Measurements from ENCODE around the gene NT5C1B.

NT5C1B gene

DNA sequence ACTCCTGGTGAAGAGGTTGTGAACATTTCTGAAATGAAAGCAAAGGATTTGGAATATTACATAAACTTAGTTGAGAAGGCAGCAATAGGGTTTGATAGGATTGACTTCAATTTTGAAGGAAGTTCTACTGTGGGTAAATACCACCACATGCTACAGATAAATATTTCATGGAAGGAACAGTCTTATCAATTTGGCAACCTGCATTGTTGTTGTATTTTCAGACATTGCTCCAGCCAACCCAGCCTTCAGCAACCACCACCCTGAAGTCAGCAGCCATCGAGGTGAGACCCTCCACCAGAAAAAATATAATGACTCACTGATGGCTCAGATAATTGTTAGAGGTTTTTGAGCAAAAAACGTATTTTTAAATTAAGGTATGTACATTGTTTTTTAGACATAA lies 38.9 kb downstream of the NT5C1B start:
- DNase-seq: no peak

DNA sequence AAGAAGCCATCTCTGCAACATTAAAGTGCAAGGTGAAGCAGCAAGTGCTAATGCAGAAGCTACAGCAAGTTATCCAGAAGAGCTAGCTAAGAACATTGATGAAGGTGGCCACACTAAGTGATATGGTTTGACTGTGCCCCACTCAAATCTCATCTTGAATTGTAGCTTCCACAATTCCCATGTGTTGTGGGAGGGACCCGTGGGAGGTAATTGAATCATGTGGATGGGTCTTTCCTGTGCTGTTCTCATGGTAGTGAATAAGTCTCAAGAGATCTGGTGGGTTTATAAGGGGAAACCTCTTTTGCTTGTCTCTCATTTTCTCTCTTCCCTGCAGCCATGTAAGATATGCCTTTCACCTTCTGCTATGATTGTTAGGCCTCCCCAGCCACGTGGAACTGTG lies 40.3 kb downstream of the NT5C1B start:
- DNase-seq: no peak

DNA sequence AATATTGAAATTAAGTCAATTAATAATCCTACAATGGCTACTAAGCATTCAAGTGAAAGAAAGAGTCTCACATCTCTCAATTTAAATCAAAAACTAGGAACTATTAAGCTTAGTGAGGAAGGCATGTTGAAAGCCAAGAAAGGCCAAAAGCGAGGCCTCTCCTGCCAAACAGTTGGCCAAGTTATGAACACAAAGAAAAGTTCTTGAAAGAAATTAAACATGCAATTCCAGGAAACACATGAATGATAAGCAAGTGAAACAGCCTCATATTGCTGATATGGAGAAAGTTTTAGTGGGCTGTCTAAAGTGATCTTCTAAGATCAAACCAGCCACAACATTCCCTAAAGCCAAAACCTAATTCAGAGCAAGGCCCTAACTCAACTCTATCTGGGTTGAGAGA lies 40.7 kb downstream of the NT5C1B start:
- no peak for DNase-seq

DNA sequence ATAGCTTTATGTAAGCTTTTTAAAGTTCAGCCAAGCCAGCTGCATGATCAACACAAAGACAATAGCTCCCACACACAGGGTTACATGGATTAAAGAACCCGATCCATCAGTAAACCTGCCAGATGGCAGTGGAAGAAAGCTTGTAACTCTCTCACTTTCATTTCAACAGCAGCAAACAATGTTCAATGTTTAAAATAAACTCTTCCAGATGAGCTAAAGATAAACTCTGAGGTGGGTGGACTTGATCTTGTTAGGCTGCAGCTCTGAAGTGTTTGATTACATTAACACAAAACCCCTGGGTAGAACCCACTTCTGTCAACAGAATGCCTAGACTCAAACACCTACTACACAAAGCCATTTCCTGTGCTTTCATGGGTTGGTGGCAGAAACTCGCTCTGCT lies 42.8 kb downstream of the NT5C1B start:
- no peak for DNase-seq

DNA sequence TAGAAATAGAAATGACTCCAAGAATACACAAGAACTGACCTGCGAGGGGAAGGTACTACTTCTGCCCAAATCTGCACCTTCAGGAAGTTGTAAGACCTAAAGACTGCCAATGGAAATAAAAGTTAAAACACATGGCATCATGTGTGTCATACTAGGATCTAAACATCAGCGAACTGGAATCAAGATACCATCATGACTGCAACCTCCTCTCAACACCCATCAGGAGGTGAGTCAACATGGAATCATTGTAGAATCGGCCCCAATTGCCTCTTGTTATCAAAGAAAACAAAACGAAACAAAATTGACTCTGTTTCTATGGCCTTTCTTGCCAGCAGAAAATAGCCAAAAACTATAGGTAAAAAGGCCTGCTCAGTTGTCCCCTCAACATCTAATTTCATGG lies 44.0 kb downstream of the NT5C1B start:
- no peak for DNase-seq

DNA sequence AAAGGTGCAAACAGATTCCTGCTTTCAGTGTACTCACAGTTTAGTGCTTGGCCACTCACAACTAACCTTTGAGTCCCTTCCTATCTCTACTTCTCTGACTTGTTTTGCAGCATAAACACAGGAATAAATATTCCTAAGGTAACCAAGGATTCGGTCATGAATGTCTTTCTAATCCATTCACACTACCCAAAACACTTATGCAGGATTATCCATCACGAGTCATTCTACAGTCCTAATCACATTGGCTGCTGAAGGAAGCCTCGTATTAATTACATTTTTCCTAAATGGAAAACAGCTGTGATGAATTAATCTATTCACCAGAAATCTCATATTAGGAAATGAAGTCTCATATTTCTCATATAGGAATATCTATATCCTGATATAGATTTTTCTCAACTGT lies 45.2 kb downstream of the NT5C1B start:
- DNase-seq: no peak

DNA sequence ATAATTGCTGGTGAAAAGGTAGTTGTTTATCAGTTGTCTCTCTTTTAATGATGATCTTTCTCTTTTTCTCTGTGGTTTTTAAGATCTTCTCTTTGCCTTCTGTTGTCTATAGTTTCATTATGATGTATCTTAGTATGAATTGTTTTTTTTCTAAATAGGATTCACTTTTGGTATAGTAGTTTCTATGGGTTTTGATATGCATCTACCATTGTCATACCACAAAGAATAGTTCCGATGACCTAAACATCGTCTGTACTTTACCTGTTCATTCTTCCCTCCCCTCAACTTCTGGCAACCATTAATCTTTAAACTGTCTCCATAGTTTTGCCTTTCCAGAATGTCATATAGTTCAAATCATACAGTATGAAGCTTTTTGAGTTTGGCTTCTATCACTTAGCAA lies 48.5 kb downstream of the NT5C1B start:
- no peak for DNase-seq

DNA sequence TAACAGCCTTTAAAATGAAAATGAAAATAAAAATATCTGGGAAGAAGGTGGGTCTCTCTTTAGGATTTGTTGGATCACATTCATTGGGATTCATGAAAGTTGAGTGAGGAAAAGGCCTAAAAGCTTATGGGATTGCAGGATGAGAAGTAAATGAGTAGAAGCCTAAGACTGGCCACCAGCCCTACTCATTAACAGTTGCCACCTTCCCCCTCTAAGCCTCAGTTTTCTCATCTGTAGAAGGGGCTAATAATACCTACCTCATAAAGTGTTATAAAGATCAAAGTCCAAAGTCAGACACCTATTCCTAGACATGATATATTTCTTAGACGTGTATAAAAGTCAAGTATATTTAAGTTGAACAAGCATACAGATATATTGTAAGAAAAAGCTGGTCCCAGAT lies 52.7 kb downstream of the NT5C1B start:
- DNase-seq: no peak

DNA sequence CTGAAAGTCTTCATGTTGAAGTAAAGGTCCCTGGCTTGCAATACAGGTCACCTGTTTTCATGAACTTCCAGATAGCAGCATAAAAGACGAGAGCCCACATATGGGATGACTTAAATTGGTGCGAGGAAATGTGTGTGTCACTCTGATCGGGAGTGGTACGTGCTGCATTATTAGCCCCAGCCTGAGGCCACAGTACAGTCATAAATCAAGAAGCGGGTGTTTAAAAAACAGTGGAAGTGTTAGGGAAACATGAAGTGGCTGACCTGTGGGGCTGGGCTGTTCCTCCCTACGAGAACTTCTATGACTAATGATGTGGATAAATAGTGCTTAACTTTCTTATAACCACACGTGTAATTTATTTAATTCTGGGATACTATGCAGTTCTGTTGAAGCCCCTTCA lies 53.3 kb downstream of the NT5C1B start:
- peak; percentile 50 for DNase-seq

DNA sequence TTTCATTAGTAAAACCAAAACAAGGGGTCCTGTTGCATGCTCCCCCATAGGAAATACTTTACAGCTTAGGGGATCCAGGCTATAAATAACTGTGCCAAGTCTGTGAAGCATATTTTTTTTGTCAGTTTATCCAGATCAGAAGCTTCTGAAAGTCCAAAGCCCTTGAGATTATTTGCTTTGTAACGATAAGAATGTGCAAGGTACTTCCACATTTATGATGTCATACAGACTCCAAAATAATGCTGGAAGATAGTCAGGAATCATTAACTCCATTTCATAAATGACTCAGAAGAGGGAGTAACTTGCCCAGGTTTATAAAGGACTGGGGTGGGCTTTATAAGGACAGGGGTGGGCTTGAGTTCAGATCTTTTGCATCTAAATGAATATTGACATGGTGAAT lies 58.2 kb downstream of the NT5C1B start:
- no peak for DNase-seq

DNA sequence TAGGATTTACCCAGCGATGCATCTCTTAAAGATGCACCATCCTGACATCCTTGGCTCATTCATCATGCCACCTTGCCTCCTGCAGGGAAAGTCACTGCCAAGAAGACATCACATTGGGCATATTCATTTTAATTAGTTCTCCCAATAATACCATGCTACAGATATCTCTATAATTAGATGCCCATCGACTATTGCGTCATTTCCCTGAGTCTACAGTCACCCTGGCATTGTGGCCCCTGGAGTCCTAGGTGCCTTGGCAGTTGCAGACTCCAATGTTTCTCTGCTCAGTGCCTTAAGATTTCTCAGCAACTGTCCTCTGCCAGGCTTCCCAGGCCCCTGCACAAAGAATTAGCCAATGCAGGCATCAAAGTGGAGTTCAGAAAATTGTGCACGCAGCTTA lies 61.5 kb downstream of the NT5C1B start:
- DNase-seq: no peak

DNA sequence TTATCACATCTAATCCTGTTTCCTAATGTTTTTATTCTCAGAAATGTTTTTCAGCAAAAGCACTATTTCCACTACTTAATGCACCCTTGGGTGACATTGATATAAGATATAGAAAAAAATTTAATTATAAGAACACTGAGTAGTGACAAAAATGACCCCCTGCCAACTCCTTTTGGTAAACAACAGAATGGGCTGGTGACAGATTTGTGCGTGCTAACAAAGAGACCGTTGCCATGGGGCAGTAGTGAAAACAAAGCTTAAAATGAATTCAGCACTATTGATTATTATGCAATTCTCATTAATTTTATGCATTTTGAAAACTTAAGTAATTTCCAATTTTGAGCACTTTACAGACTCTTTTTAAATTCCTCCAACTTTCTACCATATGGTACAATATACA lies 62.0 kb downstream of the NT5C1B start:
- no peak for DNase-seq

DNA sequence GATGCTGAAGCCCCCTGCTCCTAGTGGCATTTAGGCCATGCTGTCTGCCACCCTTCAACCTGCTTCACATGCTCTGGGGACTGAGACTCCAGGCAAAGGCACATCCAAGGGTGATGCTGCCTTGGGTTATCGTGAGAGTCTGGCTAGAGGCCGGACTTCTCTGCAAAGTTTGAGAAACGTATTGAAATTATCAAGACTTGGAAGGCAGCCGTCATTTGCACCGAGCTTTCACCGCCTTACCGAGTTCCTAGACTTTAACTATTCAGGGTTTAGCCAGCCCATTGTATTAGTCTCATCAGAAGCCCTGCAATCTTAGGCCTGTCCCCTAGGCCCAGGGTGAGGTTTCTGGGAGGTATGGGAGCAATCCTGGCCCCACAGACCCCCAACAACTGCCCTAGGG lies 62.9 kb downstream of the NT5C1B start:
- DNase-seq: no peak

DNA sequence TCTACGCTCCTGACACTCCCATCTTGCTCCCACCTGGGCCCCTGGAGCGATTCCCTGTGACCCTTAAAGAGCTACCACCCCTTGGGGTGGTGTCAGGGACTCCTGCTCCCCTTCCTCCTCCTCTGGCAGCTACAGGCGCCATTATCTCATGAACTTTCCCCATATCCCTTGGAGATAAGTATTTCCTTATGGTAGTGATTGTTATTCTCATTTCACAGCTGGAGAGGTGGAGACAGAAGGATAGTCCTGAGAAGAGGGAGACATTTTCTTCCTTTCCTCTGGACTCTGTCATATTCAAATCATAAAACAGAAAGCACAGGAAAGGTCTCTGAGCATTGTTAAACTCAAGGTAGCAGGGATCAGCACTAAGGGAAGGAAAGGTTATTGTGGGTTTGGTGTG lies 63.5 kb downstream of the NT5C1B start:
- no peak for DNase-seq

DNA sequence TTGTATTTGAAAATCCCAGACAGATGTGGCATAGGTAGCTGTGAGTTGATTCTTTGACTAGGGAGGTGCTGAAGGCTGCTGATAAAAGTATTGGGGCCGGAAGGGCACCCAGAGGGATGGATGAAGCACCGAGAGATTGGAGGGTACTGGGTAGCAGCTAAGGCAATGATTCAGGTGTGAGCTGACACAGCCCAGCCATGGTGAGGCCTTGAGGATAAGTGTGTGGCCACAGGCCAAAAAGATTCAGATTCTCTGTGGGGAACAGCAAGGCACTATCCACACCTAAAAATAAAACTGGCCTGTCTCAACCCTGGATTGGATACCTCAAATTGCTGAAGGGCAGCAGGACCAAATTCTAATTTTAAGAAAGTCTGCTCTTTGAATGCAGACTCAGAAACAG lies 64.1 kb downstream of the NT5C1B start:
- no peak for DNase-seq

DNA sequence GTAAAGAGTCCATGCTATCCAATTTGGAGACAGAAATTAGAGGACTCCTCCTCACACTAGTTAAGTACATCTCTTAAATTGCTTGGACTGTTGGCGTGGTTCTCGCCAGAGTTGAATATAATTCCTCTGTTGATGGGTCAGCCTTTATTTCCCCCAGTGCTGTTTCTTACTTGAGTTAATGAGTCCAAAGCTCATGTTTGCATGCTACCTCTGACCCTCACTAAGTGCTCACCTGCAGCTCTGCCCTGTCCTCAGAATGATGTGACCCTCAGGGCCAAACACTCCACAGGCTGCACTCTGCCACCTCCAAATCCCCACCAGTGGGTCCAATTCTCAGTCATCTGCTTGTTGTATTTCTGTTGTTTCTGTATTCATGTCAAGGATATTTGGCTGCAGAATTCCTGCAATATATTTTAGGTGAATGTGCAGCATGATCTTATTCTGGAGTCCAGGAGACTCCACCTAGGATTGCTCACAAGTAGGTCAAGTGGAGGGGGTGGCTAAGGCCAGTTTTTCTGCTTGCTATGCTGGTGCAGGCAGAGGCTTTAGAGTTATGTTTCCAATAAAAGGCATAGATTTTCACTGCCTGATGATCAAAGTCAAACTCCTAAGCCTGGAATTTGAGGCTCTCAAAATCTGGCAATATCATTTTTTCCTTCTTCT lies 66.8 kb downstream of the NT5C1B start:
- no peak for DNase-seq

DNA sequence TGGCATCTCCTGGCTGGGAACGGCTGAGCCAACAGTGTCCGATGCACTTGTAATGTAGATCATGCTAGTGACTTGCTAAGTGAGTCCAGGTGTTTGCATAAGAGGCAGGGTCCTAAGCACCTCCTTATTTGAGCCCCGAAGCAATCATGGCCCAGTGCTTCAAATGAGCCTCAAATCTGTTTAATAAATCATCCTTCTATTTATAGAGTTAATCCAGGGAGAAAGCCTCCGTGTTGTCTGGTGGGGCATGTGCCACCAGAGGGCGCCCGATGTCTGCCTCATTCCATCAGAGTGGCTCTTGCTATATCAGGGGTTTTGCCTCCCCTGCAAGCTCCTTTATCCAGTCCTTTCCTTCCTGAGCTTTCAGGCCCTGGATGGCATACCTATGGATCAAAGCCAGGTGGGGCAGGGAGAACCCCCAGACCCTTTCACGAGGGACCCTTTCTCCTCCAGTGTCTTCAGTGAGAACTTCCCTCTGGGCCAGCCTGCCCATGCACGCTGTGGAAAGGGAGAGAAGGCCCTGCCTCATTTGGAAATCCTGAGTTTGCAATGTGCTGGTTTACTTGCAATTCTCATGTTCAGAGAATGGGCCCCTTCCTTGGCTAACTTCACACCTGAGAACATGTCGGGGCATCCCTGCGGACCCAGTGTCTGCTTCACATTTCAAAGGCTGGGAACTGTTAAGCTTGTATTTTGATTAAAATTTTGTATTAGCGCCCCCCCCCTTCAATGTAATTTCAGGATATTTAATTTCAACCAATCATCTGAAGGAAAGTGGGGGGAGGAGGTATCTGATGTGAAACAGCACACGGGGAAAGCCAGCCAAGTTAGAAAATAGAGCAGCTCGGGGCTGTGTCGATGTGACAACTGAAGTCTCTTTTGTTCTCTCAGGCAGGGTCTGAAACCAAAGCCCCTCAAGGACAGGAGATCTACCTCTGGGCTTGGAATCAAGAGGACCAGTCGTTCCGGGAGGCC lies 68.6 kb downstream of the NT5C1B start:
- DNase-seq: peak; percentile 53

DNA sequence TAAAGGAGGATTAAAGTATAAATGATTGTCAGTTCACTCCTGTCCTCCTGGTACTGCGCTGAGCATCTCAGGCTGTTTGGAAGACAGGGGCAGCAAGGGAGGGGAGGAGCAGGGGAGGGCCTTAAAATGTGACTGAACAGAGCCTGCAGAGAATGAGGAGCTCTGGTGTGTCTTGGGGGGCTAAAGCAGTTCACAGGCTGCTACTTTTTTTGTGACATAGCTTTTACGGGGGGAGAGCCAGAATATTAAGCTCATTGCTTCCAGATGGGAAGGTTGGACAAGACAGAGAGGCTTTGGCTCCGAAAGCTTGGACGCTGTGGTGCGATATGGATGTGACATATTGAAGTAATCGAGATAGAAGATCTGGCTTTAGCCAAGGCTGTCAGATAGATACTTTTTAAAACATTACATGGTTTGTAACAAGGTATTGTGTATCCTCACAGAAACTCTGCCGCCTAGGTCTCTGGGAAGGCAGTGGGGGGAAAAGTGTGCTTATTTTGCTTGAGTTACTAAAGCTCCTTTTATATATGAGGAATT lies 69.4 kb downstream of the NT5C1B start:
- no peak for DNase-seq

DNA sequence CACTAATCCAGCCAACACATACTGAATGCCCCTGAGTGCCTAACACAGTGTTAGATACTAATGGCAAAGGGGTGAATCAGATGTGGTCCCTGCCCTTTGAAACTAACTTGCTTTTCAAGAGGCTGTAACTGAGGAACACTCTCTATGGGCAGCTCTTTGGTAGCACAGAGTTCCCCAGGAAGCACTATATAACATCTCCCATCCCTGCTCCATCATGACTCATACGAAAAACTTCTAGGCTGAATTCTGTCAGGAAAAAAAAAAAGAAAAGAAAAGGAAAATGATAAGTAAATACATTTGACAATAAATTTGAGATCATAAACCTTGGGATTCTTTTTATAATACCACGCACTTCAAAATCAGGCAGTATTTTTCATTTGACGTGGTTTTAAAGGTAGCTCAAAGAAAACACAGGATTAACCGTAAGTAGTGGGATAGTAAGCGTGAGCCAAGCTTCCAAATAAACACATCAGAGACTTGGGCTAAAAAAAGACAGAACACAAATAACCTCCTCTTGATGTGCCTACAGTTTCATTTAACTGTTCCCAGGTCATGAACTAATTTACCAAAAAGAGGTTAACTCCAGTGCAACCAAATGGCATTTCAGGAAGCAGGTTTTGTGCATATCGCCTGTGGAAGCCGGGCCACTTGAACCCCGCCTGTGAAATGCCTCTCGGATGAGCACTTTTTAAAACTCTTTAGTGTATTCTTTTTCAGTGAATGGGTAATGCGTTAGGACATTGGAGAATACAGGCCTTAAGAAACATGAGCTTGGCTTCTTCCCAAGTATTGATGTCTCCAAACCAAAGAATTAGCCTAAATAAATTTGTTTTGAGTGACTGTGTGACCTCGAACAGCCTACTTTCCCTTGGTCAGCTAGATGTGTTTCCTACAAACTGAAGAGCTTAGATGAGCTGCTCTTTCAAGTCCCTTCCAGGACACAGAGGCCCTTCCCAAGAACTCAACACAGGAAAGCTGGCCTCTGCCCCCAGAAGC lies 71.0 kb downstream of the NT5C1B start:
- no peak for DNase-seq

DNA sequence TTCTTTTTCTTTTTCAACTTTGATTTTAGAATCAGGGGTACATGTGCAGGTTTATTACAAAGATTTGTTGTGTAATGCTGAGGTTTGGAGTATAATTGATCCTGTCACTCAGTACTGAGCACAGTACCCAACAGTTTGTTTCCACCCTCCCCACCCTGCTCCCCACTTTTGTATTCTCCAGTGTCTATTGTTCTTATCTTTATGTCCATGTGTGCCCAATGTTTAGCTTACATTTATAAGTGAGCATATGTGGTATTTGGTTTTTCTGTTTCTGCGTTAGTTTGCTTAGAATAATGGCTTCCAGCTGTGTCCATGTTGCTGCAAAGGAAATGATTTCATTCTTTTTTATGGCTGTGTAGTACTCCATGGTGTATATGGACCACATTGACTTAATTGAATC lies 72.0 kb downstream of the NT5C1B start:
- DNase-seq: no peak

DNA sequence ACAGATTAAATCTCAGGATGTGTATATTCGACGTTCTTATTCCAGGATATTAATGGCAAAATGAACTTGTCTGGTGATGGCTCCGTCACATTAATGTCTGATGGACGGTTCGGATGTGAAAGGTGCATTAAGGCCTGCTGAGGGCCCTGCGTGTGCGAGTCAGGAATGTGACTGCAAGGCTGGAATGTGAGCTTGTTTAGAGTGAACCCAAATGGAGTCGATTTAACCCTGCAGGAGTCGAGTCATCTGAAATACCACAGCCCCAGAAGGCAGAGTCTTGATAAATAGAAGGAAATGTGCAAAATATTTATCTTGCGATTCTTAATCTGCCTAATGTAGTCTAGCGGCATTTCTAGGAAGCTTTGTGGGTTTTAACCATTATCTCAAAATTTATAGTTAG lies 73.3 kb downstream of the NT5C1B start:
- DNase-seq: no peak

DNA sequence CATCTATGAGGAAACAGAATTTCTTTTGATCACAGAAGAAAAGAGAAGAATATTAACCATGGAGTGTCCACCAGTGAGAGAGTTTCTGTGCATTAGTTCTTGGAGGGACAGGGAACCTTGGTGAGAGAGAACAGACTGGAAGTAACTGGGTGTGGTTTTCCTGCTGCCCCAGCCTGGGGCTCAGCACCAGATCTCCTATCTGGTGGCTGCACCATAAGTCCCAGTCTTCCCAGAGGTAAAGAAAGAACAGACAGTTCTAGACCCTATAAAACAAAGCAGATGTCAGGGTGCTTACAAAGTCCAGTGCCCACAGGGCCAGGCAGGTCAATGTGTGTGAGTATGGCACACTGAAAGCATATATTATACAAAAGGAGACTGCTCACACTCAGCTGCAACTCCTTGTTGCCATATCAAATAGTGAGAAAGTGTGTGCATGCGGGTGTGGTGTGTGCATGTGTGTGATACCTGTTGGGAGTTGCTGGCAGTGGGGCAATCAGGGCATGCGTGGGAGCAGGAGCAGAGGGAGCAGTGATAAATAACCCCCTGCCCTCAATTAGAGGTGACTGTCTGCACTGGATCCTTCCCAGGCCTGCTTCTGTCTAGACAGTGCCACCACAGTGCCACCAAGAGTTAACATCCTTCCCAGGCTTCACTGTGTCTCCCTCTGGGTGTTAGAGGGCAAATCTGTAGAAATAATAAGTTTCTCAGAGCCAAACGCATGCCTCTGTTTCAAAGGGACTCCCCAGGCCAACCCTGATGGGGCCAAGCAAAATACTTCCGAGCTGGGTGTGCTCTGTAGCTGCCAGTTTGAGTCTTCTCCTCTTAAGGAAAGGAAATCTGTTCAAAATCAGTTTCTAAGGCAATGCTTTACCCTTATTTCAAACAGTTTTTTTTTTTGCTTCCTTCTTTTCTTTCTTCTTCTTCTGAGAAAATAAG lies 74.6 kb downstream of the NT5C1B start:
- DNase-seq: no peak

All from NCI-H2227 treated with DMSO at 0.1 percent for 48 hours (cell line).